Transverse colon (tissue), 4 donors: Measurements from ENCODE around the gene ATP6V1B1.

Experiments
- CTCF ChIP-seq, 5 experiments: fragments of 200-600 bp in 3 of 5; fragments of 450-650 bp in 2 of 5; sonication (generic) in 3 of 5; IDR thresholded peaks; 1 replicate in 2 of 5; 2 replicates in 3 of 5; pipeline ENCODE4 v1.5.1; 2016 to 2017; ENCODE audit warnings: antibody characterized with exemption in 5 of 5, inconsistent platforms in 3 of 5, mild to moderate bottlenecking in 2 of 5, moderate library complexity in 1 of 5
- EP300 ChIP-seq: sonication (generic); formaldehyde crosslinking; IDR thresholded peaks from one replicate; pipeline ENCODE4 v1.6.1; 2017; ENCODE audit warnings: antibody characterized with exemption, low read depth
- POLR2A ChIP-seq: fragments of 450-650 bp; IDR thresholded peaks from one replicate; pipeline ENCODE4 v1.6.1; 2016; ENCODE audit warnings: antibody characterized with exemption, mild to moderate bottlenecking, moderate library complexity
- POLR2AphosphoS5 ChIP-seq, 3 donors: sonication (generic); formaldehyde crosslinking; IDR thresholded peaks; one replicate each; pipeline ENCODE4 v1.6.1; 2016; ENCODE audit warnings: antibody characterized with exemption in 3 of 3

GRCh38 chr2:70999362-70999761 is 63.7 kb downstream of the ATP6V1B1 start:
- no peak for TF ChIP-seq EP300
- no peak for TF ChIP-seq POLR2A
- TF ChIP-seq POLR2AphosphoS5 (IDR thresholded peaks at IDR 0.05) = no peak
- TF ChIP-seq CTCF (IDR thresholded peaks at IDR 0.05) = no peak
